ENCODE results near the gene BAHD1.

BAHD1 gene

DNA sequence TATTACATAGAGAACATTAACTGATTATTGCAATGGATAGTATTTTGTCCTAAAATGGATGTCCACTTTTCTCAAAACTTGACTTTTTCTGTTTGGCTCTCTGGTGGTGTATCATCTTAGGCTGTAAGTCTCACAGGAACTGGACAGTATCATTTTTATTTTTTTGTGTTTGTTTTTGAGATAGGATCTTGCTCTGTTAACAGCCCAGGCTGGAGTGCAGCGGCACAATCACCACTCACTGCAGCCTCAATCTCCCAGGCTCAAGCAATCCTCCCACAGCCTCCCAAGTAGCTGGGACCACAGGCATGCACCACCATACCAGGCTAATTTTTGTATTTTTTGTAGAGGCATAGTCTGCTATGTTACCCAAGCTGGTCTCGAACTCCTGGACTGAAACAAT lies 43.2 kb downstream of the BAHD1 start:
- H3K27me3 ChIP-seq (ENCODE audit: control insufficient read depth in 1 of 2, insufficient read depth in 2 of 2, low read length in 2 of 2) = no peaks in the 10 kb centered on the region
- H3K4me3 ChIP-seq (ENCODE audit: low read length in 2 of 2) = no peak overlapping the region
- H3K4me1 ChIP-seq (ENCODE audit: control insufficient read depth, insufficient read depth, low read length) = no peaks in the 10 kb centered on the region
- no peaks in the 10 kb centered on the region for H3K36me3 ChIP-seq (ENCODE audit: control insufficient read depth in 2 of 2, insufficient read depth in 2 of 2, low read length in 2 of 2)
- H3K9ac ChIP-seq (ENCODE audit: low read length in 2 of 2) = no peak overlapping the region
- H3K27ac ChIP-seq (ENCODE audit: low read length) = no peak overlapping the region
- no peaks in the 10 kb centered on the region for H3K9me3 ChIP-seq (ENCODE audit: control insufficient read depth in 2 of 2, low read length in 2 of 2)

DNA sequence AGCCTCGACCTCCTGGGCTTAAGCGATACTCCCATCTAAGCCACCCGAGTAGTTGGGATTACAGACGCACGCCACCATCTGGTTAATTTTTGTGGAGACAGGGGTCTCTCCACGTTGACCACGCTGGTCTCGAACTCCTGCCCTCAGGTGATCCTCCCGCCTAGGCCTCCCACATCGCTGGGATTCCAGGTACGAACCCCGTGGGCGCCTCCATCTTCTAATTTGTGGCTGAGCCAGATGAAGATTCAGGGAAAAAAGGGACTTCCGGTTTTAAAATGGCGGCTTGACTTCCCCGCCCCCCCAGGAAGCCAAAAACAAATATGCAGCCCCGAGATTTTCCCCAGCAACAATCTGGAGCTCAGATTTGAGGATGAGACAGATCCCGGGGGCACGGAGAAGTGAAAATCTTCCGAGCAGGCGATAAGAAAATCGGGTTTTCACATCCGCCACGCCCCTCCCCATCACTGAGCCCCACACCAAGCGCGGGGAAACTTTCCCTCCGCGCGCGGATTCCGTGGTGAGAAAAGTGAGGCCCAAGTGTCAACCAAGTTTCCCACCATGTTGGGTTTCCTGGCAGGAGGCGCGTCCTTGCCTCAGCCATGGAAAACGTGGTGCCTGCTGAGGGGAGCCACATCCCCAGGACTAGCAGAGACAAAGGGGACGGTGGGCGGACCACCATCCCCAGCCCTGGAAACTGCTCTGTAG lies 45.5 kb downstream of the BAHD1 start:
- H3K9ac ChIP-seq (ENCODE audit: low read length in 2 of 2) = no peak overlapping the region
- no peaks in the 10 kb centered on the region for H3K27me3 ChIP-seq (ENCODE audit: control insufficient read depth in 1 of 2, insufficient read depth in 2 of 2, low read length in 2 of 2)
- H3K9me3 ChIP-seq (ENCODE audit: control insufficient read depth in 2 of 2, low read length in 2 of 2) = no peaks in the 10 kb centered on the region
- H3K4me3 ChIP-seq (ENCODE audit: low read length in 2 of 2) = no peak overlapping the region
- no peaks in the 10 kb centered on the region for H3K4me1 ChIP-seq (ENCODE audit: control insufficient read depth, insufficient read depth, low read length)
- no peaks in the 10 kb centered on the region for H3K36me3 ChIP-seq (ENCODE audit: control insufficient read depth in 2 of 2, insufficient read depth in 2 of 2, low read length in 2 of 2)
- H3K27ac ChIP-seq (ENCODE audit: low read length) = no peak overlapping the region

DNA sequence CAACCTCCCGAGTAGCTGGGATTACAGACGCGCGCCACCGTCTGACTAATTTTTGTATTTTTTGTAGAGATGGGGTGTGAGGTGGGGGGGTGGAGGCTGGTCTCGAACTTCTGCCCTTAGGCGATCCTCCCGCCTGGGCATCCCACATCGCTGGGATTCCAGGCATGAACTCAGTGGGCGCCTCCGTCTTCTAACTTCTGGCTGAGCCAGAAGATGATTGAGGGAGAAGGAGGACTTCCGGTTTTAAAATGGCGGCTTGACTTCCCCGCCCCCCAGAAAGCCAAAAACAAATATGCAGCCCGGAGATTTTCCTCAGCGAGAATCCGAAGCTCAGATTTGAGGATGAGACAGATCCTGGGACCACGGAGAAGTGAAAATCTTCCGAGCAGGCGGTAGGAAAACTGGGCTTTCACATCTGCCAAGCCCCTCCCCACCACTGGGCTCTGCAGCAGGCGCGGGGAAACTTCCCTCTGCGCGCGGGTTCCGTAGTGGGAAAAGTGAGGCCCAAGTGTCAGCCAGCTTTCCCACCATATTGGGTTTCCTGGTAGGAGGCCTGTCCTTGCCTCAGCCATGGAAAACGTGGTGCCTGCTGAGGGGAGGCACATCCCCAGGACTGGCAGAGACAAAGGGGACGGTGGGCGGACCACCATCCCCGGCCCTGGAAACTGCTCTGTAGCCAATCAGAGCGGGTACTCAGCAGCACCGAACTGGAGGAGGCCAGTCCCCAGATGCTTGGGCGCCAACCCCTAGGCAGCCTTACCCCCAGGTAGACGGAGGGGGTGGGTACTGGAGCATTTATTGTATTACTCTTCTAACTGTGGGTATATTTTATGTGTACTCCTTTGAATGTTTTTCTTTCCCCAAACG lies 47.3 kb downstream of the BAHD1 start:
- no peak overlapping the region for H3K4me3 ChIP-seq (ENCODE audit: low read length in 2 of 2)
- no peaks in the 10 kb centered on the region for H3K9me3 ChIP-seq (ENCODE audit: control insufficient read depth in 2 of 2, low read length in 2 of 2)
- H3K27ac ChIP-seq (ENCODE audit: low read length) = no peak overlapping the region
- no peaks in the 10 kb centered on the region for H3K4me1 ChIP-seq (ENCODE audit: control insufficient read depth, insufficient read depth, low read length)
- H3K9ac ChIP-seq (ENCODE audit: low read length in 2 of 2) = no peak overlapping the region
- H3K27me3 ChIP-seq (ENCODE audit: control insufficient read depth in 1 of 2, insufficient read depth in 2 of 2, low read length in 2 of 2) = no peaks in the 10 kb centered on the region
- H3K36me3 ChIP-seq (ENCODE audit: control insufficient read depth in 2 of 2, insufficient read depth in 2 of 2, low read length in 2 of 2) = no peaks in the 10 kb centered on the region

DNA sequence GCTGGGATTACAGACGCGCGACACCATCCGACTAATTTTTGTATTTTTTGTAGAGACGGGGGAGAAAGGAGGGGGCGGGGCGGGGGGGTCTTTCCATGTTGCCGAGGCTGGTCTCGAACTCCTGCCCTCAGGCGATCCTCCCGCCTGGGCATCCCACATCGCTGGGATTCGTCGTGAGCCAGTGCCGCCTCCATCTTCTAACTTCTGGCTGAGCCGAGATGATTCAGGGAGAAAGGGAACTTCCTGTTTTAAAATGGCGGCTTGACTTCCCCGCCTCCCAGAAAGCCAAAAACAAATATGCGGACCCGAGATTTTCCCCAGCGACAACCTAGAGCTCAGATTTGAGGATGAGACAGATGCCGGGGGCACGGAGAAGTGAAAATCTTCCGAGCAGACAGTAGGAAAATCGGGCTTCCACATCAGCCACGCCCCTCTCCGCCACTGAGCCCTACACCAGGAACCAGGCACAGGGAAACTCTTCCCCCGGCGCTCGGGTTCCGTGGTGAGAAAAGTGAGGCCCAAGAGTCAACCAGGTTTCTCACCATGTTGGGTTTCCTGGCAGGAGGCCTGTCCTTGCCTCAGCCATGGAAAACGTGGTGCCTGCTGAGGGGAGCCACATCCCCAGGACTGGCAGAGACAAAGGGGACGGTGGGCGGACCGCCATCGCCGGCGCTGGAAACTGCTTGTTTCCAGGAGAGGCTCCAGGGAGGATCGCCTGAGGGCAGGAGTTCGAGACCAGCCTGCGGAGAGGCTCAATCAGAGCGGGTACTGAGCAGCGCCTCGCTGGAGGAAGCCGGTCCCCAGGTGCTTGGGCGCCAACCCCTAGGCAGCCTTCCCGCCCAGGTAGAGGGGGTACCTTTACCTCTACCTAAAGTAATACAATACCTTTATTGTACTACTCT lies 48.8 kb downstream of the BAHD1 start:
- Histone ChIP-seq H3K9me3 (ENCODE audit: control insufficient read depth in 2 of 2, low read length in 2 of 2) (no peaks in the 10 kb centered on the region), H3K4me1 (ENCODE audit: control insufficient read depth, insufficient read depth, low read length) (no peaks in the 10 kb centered on the region), H3K27ac (ENCODE audit: low read length) (no peak overlapping the region), H3K27me3 (ENCODE audit: control insufficient read depth in 1 of 2, insufficient read depth in 2 of 2, low read length in 2 of 2) (no peaks in the 10 kb centered on the region), H3K4me3 (ENCODE audit: low read length in 2 of 2) (no peak overlapping the region), H3K9ac (ENCODE audit: low read length in 2 of 2) (no peak overlapping the region), H3K36me3 (ENCODE audit: control insufficient read depth in 2 of 2, insufficient read depth in 2 of 2, low read length in 2 of 2) (no peaks in the 10 kb centered on the region)

DNA sequence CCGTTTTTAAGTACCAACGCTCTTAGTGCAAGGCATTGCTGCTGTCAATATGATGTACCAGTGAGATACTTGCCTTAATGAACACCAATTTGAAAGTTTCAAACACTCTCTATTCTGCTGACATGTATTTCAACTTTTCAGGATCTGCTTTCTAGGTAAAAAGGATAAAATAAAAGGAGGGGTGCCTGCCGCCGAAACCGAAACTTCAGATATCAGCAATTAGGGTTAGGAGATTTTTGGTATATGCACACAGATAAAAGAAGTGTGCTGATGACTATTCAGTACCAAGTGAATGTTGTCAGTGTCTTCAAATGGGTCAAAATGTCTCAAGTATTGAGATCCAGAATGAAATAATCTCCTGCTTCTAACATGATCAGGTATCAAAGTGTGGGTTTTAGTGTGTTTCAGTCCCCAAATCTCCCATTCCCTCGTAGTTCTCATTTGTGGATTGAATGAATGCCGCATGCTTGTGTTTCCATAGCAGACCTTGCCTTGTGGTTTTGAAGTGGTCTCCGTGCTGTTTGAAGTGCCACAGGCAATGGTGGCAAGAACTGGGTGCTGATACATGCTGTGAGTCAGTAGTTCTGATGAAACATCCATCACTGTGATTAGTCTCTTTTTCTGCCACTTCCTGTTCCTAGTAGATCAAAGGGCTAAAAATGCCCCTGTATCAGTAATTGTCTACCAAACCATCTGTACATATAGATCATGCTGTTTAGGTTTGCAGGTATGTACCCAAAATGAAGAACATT lies 52.5 kb downstream of the BAHD1 start:
- peaks cover 0 to 4% of the 10 kb centered on the region in 2 donors for H3K27me3 ChIP-seq (ENCODE audit: control insufficient read depth in 1 of 2, insufficient read depth in 2 of 2, low read length in 2 of 2)
- no peak overlapping the region for H3K27ac ChIP-seq (ENCODE audit: low read length)
- no peaks in the 10 kb centered on the region for H3K4me1 ChIP-seq (ENCODE audit: control insufficient read depth, insufficient read depth, low read length)
- H3K9ac ChIP-seq (ENCODE audit: low read length in 2 of 2) = no peak overlapping the region
- H3K4me3 ChIP-seq (ENCODE audit: low read length in 2 of 2) = no peak overlapping the region
- no peaks in the 10 kb centered on the region for H3K36me3 ChIP-seq (ENCODE audit: control insufficient read depth in 2 of 2, insufficient read depth in 2 of 2, low read length in 2 of 2)
- H3K9me3 ChIP-seq (ENCODE audit: control insufficient read depth in 2 of 2, low read length in 2 of 2) = no peaks in the 10 kb centered on the region

DNA sequence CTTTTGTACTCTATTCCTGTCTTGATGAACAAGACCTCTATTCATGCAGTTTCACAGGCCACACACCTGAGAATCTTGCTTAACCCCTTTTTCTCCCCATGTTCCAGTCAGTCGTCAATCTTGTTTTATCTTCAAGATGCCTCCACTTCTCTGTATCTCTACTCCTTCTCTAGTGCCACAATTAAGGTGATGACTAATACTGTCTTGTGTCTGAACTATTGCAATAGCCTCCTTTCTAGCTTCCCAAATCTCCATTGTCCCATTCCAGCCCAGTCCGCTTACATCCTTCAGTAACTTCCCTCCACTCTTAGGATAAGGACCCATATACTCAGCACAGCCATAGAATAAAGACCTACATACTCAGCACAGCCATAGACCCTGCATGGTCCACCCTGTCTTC lies 54.8 kb downstream of the BAHD1 start:
- peaks cover 0 to 9% of the 10 kb centered on the region in 2 donors for H3K27me3 ChIP-seq (ENCODE audit: control insufficient read depth in 1 of 2, insufficient read depth in 2 of 2, low read length in 2 of 2)
- no peaks in the 10 kb centered on the region for H3K4me1 ChIP-seq (ENCODE audit: control insufficient read depth, insufficient read depth, low read length)
- no peak overlapping the region for H3K4me3 ChIP-seq (ENCODE audit: low read length in 2 of 2)
- H3K9ac ChIP-seq (ENCODE audit: low read length in 2 of 2) = no peak overlapping the region
- no peak overlapping the region for H3K27ac ChIP-seq (ENCODE audit: low read length)
- H3K36me3 ChIP-seq (ENCODE audit: control insufficient read depth in 2 of 2, insufficient read depth in 2 of 2, low read length in 2 of 2) = no peaks in the 10 kb centered on the region
- no peaks in the 10 kb centered on the region for H3K9me3 ChIP-seq (ENCODE audit: control insufficient read depth in 2 of 2, low read length in 2 of 2)

DNA sequence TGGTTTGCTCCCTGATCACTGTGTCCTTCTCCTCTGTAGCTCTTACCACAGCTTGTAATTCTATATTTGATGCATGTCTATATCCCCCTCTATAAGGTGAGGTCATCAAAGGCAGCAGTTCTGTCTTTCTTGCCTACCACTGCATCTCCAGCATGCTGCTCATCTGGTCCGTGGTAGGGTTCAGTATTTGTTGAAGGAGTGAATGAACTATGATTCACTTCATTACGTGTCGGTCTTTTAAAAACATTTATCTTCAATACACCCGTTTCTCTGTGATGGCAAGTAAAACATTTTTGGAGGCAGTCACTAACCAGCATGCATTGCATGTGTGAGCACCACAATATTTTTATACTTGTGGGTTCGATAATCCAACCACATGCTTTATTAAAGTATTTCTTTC lies 57.7 kb downstream of the BAHD1 start:
- H3K27ac ChIP-seq (ENCODE audit: low read length) = no peak overlapping the region
- H3K9ac ChIP-seq (ENCODE audit: low read length in 2 of 2) = no peak overlapping the region
- H3K4me1 ChIP-seq (ENCODE audit: control insufficient read depth, insufficient read depth, low read length) = no peaks in the 10 kb centered on the region
- H3K27me3 ChIP-seq (ENCODE audit: control insufficient read depth in 1 of 2, insufficient read depth in 2 of 2, low read length in 2 of 2) = peaks cover 0 to 9% of the 10 kb centered on the region in 2 donors
- no peaks in the 10 kb centered on the region for H3K9me3 ChIP-seq (ENCODE audit: control insufficient read depth in 2 of 2, low read length in 2 of 2)
- H3K36me3 ChIP-seq (ENCODE audit: control insufficient read depth in 2 of 2, insufficient read depth in 2 of 2, low read length in 2 of 2) = no peaks in the 10 kb centered on the region
- no peak overlapping the region for H3K4me3 ChIP-seq (ENCODE audit: low read length in 2 of 2)

DNA sequence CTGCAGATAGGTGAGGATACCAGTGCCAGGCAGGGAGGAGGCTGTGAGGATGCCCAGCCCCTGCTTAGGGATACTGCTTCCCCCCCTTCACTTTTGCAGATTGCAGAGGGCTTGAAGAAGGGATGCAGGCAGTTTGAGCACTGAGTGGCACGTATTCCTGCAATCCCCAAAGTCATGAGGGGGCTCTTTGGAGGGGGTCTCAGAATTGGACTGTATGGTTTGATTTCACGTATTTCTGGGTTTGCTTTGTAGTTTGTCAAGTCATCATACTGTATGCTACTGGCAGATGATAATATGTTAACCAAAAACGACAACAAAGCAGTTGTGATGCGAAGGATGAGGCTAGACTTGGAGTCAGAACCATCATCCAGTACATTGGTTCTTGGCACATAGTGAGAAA lies 58.1 kb downstream of the BAHD1 start:
- Histone ChIP-seq H3K27me3 (ENCODE audit: control insufficient read depth in 1 of 2, insufficient read depth in 2 of 2, low read length in 2 of 2) (peaks cover 0 to 9% of the 10 kb centered on the region in 2 donors), H3K9ac (ENCODE audit: low read length in 2 of 2) (no peak overlapping the region), H3K36me3 (ENCODE audit: control insufficient read depth in 2 of 2, insufficient read depth in 2 of 2, low read length in 2 of 2) (no peaks in the 10 kb centered on the region), H3K4me1 (ENCODE audit: control insufficient read depth, insufficient read depth, low read length) (no peaks in the 10 kb centered on the region), H3K4me3 (ENCODE audit: low read length in 2 of 2) (no peak overlapping the region), H3K9me3 (ENCODE audit: control insufficient read depth in 2 of 2, low read length in 2 of 2) (no peaks in the 10 kb centered on the region), H3K27ac (ENCODE audit: low read length) (no peak overlapping the region)

DNA sequence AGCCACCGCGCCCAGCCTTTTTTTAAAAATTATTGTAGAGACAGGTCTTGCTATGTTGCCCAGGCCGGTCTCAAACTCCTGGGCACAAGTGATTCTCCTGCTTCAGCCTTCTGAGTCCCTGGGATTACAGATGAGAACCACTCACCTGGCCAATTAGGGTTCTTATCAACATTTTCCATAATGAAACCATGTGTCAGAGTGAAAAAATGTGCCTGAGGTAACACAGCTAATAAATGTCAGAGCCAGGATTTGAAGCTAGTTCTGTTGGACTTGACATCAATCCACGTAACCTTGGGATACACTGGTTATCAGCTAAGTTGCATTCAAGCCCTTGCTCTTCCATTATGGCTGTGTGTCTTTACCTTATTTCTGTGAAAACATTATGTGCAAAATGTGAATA lies 59.2 kb downstream of the BAHD1 start:
- Histone ChIP-seq H3K9ac (ENCODE audit: low read length in 2 of 2) (no peak overlapping the region), H3K27ac (ENCODE audit: low read length) (no peak overlapping the region), H3K4me3 (ENCODE audit: low read length in 2 of 2) (no peak overlapping the region), H3K9me3 (ENCODE audit: control insufficient read depth in 2 of 2, low read length in 2 of 2) (no peaks in the 10 kb centered on the region), H3K4me1 (ENCODE audit: control insufficient read depth, insufficient read depth, low read length) (no peaks in the 10 kb centered on the region), H3K36me3 (ENCODE audit: control insufficient read depth in 2 of 2, insufficient read depth in 2 of 2, low read length in 2 of 2) (no peaks in the 10 kb centered on the region), H3K27me3 (ENCODE audit: control insufficient read depth in 1 of 2, insufficient read depth in 2 of 2, low read length in 2 of 2) (peaks cover 0 to 9% of the 10 kb centered on the region in 2 donors)
